HG02970 (cell line): Measurements from ENCODE around the gene WASHC4.

Experiments used
- ATAC-seq: cut with Tn5 transposase; IDR thresholded peaks from one replicate; pipeline ENCODE4 v1.9.1; 2021; ENCODE audit warnings: mild to moderate bottlenecking, moderate library complexity, moderate number of reproducible peaks; ENCODE audit not compliant: unreplicated experiment, low FRiP score

WASHC4 gene

DNA sequence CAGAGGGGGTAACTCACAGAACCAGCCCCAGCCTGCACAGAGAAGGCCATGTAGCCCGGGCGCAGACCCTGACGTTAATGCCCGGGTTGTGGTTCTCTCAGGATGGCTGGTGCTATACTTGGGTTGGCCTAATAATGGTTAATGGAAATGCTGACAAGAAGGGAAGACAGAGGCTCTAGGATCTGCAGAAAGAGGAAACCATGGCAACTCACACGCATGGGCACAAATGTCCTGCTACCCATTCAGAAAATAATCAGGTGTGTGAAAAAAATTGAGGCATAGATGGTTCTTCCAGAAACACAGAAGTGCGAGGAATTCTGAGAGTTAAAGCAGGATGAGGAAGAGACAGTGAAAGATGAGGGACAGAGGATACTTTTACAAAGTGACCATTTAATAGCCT is 94.7 kb downstream of the WASHC4 start:
- no peak for ATAC-seq

DNA sequence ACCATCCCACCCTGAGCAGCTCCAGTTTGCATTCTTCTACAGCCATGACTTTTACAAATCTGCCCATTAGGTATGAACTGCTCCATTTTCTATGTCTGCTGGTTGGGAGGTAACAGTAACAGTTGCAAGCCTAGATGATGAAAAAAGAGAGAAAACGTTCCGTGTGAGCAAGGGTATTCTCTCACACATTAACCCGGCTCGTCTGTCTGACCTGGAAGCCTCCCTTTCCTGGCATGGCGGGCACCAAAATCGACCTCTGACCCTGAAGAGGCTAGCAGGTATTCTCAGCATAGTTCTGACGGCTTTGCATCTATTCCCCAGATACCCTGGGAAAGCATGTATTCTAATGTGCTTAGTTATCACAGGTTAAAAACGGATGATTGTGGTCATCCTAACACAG is 96.6 kb downstream of the WASHC4 start:
- ATAC-seq, result no peak

DNA sequence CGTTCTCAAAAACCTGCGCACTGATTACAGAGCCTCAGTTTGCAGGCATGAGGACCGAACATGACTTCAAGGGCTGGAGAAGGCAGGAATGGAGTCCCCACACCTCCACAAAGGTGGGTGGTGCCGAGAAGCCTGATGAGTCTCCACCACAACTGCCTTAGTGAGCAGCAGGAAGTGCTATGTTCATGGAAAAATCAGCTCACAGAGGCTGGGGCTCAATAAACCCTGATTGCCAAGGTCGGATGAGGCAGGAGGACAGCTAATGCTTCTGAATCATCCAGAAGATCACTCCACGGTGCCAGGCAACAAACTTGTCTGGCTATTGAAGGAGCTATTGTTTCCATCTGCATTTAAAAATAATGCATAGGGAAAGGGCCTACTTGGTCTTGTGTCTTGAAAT is 97.4 kb downstream of the WASHC4 start:
- ATAC-seq, result no peak

DNA sequence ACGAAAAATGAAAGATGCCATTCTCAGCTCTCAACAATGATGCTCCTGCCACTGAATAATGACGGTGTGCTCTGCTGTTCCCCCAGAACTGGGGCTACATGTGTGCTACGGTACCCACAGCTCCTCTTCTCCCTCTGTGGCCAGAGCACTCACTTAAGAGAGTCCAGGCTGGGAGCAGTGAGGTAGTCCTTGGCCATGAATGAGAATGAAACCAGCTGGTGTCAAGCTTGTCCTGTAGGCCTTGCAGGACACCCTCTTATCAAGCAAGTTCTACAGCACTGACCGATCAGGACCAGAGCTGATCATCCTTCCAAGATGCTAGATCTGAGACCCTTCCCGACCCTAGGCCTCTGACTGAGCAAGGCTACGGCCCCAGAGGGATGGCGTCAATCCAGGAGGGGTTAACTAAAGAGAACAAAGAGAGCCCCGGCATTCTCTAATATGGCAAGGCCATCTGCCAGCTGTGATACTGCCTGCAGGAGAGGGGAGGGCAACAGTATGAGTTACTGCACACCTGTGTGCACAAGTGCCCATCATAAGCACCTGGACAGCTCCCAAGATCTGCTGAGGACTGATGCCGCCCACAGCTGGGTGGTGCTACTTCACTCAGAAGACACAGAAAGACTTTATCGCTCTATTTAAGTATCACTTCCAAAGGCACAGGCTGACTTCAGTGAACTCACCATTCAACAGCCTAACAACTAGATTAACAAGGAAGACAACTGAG is 98.0 kb downstream of the WASHC4 start:
- no peak for ATAC-seq

DNA sequence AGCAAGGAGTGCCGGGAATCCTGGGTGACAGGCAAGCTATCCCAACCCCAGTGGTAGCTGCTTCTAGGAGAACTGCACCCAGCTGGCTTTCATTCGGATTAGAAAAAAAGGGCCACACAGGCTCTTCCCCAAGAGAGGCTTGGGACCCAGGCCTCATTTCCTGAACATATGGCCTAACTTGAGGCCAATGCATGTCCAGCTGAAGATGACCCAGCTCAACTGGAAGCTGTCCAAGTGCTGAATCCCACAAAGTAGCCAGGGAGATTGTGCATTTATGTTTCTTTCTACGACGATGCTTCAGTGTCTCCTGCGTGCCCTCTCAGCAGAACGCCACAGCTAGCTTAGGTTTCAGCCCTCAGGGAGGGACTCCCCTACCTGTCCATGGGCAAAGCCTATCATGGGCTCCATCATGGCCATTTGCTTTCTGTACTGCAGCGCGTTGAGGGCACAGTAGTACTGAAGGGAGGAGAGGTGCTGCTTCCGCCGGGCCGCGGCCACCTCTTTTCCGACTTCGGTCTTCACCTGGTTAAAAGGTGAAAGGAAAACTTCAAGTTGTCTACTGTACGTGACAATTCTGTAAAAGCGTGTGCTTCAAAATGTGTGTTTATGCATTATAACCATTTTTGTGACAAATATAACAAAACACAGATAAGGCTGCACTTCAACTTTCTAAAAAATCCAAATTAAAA is 99.3 kb downstream of the WASHC4 start:
- ATAC-seq, result no peak

DNA sequence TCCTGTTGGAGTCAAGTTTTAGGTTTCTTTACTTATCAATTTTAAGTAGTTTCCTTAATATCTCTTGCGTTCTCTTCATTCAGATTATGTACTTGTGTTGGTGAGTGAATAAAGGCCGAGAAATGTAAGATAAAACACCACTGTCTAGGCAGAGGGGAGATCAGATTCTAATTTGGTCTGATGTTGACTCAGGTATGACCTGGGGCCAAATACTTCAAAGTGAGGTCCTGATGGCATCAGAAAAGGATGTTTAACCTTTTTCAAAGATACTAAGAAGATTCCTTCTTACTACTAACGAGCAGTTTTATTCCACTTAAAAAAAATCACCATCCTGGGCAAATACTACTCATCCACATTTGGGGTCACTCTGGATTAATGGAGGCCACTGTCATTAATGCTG is 101.6 kb downstream of the WASHC4 start:
- no peak for ATAC-seq

DNA sequence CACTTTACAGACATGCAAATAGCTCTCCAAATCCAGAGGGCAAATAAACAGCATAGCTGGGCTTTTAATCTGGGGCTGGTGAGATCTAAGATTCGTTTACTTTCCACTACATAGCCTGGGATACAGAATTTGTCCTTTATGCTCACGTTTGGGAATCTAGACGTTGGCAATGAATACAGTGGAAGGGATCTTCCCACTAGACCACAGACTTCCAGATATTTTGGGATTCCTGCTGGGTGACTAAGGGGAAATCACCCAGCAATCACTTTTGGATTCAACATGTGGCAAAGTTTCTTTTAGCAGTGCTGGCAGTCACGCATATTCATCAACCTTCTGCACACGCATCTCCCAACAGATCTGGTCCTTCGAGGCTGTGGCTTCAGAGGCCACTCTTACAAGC is 104.9 kb downstream of the WASHC4 start:
- ATAC-seq, result no peak

DNA sequence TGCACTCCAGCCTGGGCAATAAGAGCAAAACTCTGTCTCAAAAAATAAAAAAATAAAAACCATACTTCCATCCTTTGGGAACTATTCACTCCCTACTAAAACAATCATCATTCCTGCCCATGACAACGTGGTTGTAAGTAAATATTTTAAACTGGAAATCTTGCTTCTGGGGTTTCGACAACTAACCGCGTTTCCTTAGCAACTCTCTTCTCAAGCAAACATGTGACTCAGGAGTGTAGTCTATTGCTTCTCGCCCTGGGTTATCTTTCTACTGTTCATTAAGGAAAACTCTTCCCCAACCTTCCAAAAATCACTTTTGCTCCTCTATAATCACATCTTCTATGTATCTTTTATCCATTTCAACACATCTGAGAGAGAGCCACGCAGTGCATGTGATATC is 106.6 kb downstream of the WASHC4 start:
- ATAC-seq, result no peak

DNA sequence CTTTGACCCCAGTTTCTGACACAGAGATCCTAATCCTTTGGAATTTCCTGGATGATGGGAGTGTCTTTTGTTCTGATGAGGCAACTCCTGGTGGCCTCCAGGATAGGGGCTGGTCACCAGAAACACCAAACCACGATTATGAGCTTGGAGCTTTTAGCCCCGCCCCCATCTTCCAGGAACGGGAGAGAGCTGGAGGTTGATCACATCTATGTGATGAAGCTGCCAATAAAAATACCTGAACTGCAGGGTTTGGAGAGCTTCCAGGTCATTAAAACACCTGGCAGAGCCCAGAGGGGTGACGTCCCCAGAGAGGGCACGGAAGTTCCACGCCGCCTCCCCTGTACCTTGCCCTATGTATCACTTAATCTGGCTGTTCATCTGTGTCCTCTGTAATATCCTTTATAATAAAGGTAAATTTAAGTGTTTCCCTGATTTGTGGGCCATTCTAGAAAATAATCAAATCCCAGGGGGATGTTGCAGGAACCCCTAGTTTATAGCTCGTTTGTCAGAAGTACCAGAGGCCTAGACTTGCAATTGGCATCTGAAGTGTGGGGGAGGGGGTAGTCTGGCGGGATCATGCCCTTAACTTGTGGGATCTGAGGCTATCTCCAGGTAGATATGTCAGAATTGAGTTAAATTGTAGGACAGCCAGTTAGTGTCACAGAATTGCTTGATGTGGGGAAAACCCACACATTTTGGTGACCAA is 107.3 kb downstream of the WASHC4 start:
- no peak for ATAC-seq

DNA sequence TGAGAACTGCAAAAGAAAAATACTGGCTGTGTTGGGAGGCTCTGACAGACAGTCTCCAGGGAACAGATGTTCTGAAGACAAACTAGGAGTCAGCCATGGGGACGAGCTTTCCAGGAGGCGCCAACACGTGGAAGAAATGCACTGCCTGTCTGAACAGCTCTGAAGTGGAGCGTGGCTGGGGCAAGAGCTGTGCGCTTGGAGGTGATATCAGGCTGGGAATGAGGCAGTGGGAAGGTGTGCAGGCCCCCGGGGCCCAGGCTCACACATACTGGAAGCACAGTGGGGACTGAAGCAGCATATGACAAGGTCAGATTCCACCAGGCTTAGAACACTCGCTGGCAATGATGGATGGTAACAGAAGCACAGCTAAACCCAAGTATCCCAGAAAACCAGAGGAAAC is 110.9 kb downstream of the WASHC4 start:
- ATAC-seq, result no peak
